ENCODE measurements around the gene PDS5B. TPM values are rescaled to one million over a fixed set of nuclear protein-coding genes. Genes with fewer than 3 reads are reported as not detected.

The PDS5B gene
- total RNA-seq, 2 donors from 2014 or later: 46.9 to 57.1 TPM

- Mint-ChIP-seq H3K27ac (no peak overlapping the region), H3K27me3 (ENCODE audit: insufficient read depth) (no peaks in the 10 kb centered on the region), H3K36me3 (ENCODE audit: low read depth) (peaks cover 4% of the 10 kb centered on the region), H3K4me3 (no peak overlapping the region), H3K9me3 (peaks cover 6% of the 10 kb centered on the region), H3K4me1 (peaks cover 7% of the 10 kb centered on the region)
- no peaks in the 10 kb centered on the region for H3K4me1 ChIP-seq (ENCODE audit: control insufficient read depth, insufficient read depth, low read length)
- peaks cover 4% of the 10 kb centered on the region for H3K36me3 ChIP-seq (ENCODE audit: control insufficient read depth, insufficient read depth, low read length)
- DNase-seq: no peak
- H3K9ac ChIP-seq (ENCODE audit: extremely low read depth, low read length, poor library complexity, severe bottlenecking): no peak overlapping the region
- 88 to 100% methylated on average over 1 of the region's 2 CpGs for WGBS, 2 experiments (ENCODE audit: insufficient coverage in 1 of 2, insufficient read length in 1 of 2)
- no peak overlapping the region for H3K4me3 ChIP-seq (ENCODE audit: low read length)
- H3K27ac ChIP-seq (ENCODE audit: low read depth, low read length): no peak overlapping the region
- peaks cover 10% of the 10 kb centered on the region for H3K9me3 ChIP-seq (ENCODE audit: control insufficient read depth, low read length)
- TF ChIP-seq, protein P1, sequence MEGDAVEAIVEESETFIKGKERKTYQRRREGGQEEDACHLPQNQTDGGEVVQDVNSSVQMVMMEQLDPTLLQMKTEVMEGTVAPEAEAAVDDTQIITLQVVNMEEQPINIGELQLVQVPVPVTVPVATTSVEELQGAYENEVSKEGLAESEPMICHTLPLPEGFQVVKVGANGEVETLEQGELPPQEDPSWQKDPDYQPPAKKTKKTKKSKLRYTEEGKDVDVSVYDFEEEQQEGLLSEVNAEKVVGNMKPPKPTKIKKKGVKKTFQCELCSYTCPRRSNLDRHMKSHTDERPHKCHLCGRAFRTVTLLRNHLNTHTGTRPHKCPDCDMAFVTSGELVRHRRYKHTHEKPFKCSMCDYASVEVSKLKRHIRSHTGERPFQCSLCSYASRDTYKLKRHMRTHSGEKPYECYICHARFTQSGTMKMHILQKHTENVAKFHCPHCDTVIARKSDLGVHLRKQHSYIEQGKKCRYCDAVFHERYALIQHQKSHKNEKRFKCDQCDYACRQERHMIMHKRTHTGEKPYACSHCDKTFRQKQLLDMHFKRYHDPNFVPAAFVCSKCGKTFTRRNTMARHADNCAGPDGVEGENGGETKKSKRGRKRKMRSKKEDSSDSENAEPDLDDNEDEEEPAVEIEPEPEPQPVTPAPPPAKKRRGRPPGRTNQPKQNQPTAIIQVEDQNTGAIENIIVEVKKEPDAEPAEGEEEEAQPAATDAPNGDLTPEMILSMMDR (conservative IDR thresholded peaks at IDR 0.05): no peak
- no peaks in the 10 kb centered on the region for H3K27me3 ChIP-seq (ENCODE audit: control insufficient read depth, insufficient read depth, low read length, poor library complexity, severe bottlenecking)
Measured at GRCh38 chr13:32595306-32595705, 9.1 kb downstream of the PDS5B start.

DNA sequence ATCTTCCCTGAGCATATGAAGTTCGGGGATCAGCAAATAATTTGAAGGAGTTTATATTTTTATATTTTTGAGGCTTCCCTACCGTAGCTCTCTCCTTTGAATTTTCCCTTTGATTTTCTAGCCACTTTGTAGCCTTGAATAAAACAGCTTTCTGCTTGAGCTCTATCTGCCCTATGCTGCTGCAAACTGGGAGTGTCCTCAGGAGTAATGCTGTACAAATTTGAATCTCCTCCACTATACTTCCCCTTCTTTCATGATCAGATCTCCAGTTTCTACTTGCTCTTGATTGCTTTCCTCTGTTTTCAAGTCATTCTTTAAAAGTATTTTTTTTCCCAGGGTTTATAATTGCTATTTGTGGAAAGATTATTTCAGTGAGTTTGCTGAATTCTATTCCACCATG lies 14.6 kb downstream of the PDS5B start:
- 91% methylated on average over 2 of the region's 2 CpGs; no CpG with 5 or more reads in 1 of the 2 experiments for WGBS, 2 experiments (ENCODE audit: insufficient coverage in 1 of 2, insufficient read length in 1 of 2)
- Histone ChIP-seq H3K27me3 (ENCODE audit: control insufficient read depth, insufficient read depth, low read length, poor library complexity, severe bottlenecking) (no peaks in the 10 kb centered on the region), H3K4me1 (ENCODE audit: control insufficient read depth, insufficient read depth, low read length) (no peaks in the 10 kb centered on the region), H3K27ac (ENCODE audit: low read depth, low read length) (no peak overlapping the region), H3K9me3 (ENCODE audit: control insufficient read depth, low read length) (peaks cover 19% of the 10 kb centered on the region), H3K9ac (ENCODE audit: extremely low read depth, low read length, poor library complexity, severe bottlenecking) (no peak overlapping the region), H3K36me3 (ENCODE audit: control insufficient read depth, insufficient read depth, low read length) (peaks cover 4% of the 10 kb centered on the region), H3K4me3 (ENCODE audit: low read length) (no peak overlapping the region)
- TF ChIP-seq, protein P1 (conservative IDR thresholded peaks at IDR 0.05): no peak
- peaks cover 24% of the 10 kb centered on the region for H3K36me3 Mint-ChIP-seq (ENCODE audit: low read depth)
- H3K9me3 Mint-ChIP-seq: peaks cover 42% of the 10 kb centered on the region
- no peak for DNase-seq
- H3K27me3 Mint-ChIP-seq (ENCODE audit: insufficient read depth): no peaks in the 10 kb centered on the region
- no peak overlapping the region for H3K4me3 Mint-ChIP-seq
- no peak overlapping the region for H3K27ac Mint-ChIP-seq
- H3K4me1 Mint-ChIP-seq: no peaks in the 10 kb centered on the region

DNA sequence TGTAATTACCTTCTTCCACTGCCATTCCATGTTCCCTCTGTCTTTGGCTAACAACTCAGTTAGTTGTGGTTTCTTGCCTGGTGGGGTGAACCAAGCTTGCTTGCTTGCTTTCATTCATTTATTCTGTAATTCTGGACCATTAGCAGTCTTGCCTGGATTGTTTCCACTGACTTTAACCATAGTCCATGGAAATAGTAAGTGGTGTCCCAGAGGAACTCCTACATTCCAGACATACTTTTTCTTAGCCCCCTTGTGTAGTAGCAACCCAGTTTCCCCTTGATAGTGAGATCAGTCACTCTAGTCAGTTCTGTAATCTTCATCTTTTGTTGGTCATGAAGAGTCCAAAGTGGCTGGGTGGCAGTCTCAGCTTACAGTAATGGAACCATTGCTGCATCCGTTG lies 23.2 kb downstream of the PDS5B start:
- H3K4me3 Mint-ChIP-seq: no peak overlapping the region
- H3K36me3 Mint-ChIP-seq (ENCODE audit: low read depth): peaks cover 37% of the 10 kb centered on the region
- H3K4me1 Mint-ChIP-seq: no peaks in the 10 kb centered on the region
- DNase-seq: no peak
- TF ChIP-seq, protein P1 (conservative IDR thresholded peaks at IDR 0.05): no peak
- H3K27me3 ChIP-seq (ENCODE audit: control insufficient read depth, insufficient read depth, low read length, poor library complexity, severe bottlenecking): no peaks in the 10 kb centered on the region
- H3K36me3 ChIP-seq (ENCODE audit: control insufficient read depth, insufficient read depth, low read length): peaks cover 9% of the 10 kb centered on the region
- no peak overlapping the region for H3K9ac ChIP-seq (ENCODE audit: extremely low read depth, low read length, poor library complexity, severe bottlenecking)
- peaks cover 44% of the 10 kb centered on the region for H3K9me3 Mint-ChIP-seq
- H3K9me3 ChIP-seq (ENCODE audit: control insufficient read depth, low read length): peaks cover 30% of the 10 kb centered on the region
- no peaks in the 10 kb centered on the region for H3K27me3 Mint-ChIP-seq (ENCODE audit: insufficient read depth)
- no peak overlapping the region for H3K27ac ChIP-seq (ENCODE audit: low read depth, low read length)
- H3K27ac Mint-ChIP-seq: no peak overlapping the region
- H3K4me1 ChIP-seq (ENCODE audit: control insufficient read depth, insufficient read depth, low read length): no peaks in the 10 kb centered on the region
- 94% methylated on average over 1 of the region's 1 CpG; no CpG with 5 or more reads in 1 of the 2 experiments for WGBS, 2 experiments (ENCODE audit: insufficient coverage in 1 of 2, insufficient read length in 1 of 2)
- no peak overlapping the region for H3K4me3 ChIP-seq (ENCODE audit: low read length)

Measured in endodermal cell (in vitro differentiated cells).